ENCODE measurements around the gene MST1. TPM values are rescaled to one million over a fixed set of nuclear protein-coding genes. Genes with fewer than 3 reads are reported as not detected.

MST1 gene
- total and polyA plus RNA-seq, 9 of the 15 experiments (the other 6 are each of a cell fraction or from before 2014, with no cell fraction given): 0.08 to 1.8 (median 0.40) TPM

GRCh38 chr3:49671291-49672288 is 17.7 kb downstream of the MST1 start:
- CTCF ChIA-PET (ENCODE audit: low intra/inter-chr PET ratio): interaction anchor here (0.6 to 1.9 kb wide), 5 partner anchors 61 to 658 kb away, joined by 3 to 21 read pairs (median 4); no protein-coding TSS in a partner anchor
- no TSS peak for BruUV-seq (replicated peaks)
- TF ChIP-seq KLF6 (CRISPR knock-in tag; IDR thresholded peaks at IDR 0.05; ENCODE audit: borderline replicate concordance): no peak
- TF ChIP-seq ZC3H4 (CRISPR knock-in tag; IDR thresholded peaks at IDR 0.05; ENCODE audit: borderline replicate concordance): no peak
- TF ChIP-seq TFAM (CRISPR knock-in tag; conservative IDR thresholded peaks at IDR 0.05): no peak
- no peak for TF ChIP-seq FOXK2 (conservative IDR thresholded peaks at IDR 0.05 in 1 of 2, IDR thresholded peaks at IDR 0.05 in 1 of 2; ENCODE audit: low read depth in 2 of 2)
- TF ChIP-seq DEAF1 (CRISPR knock-in tag; IDR thresholded peaks at IDR 0.05): peak; percentile 48
- no peak for TF ChIP-seq ZNF263 (CRISPR knock-in tag; IDR thresholded peaks at IDR 0.05; ENCODE audit: borderline replicate concordance)
- TF ChIP-seq NFATC3 (IDR thresholded peaks at IDR 0.05): no peak
- TF ChIP-seq, protein P1, sequence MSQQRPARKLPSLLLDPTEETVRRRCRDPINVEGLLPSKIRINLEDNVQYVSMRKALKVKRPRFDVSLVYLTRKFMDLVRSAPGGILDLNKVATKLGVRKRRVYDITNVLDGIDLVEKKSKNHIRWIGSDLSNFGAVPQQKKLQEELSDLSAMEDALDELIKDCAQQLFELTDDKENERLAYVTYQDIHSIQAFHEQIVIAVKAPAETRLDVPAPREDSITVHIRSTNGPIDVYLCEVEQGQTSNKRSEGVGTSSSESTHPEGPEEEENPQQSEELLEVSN (IDR thresholded peaks at IDR 0.05; ENCODE audit: borderline replicate concordance in 1 of 2, extremely low read depth in 1 of 2, insufficient read depth in 1 of 2, insufficient read length in 1 of 2, low read depth in 1 of 2, low read length in 1 of 2, poor library complexity in 1 of 2, severe bottlenecking in 1 of 2): no peak
- TF ChIP-seq, protein P2, sequence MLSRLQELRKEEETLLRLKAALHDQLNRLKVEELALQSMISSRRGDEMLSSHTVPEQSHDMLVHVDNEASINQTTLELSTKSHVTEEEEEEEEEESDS (CRISPR knock-in tag; IDR thresholded peaks at IDR 0.05): no peak
- no peak for TF ChIP-seq STAT5A (IDR thresholded peaks at IDR 0.05; ENCODE audit: borderline replicate concordance, low read length)
- peak; percentile 81 to 82 (median 82) for TF ChIP-seq CTCF (IDR thresholded peaks at IDR 0.05 in 2 of 3, conservative IDR thresholded peaks at IDR 0.05 in 1 of 3; ENCODE audit: insufficient read depth in 2 of 3, low read depth in 1 of 3, low read length in 3 of 3)
- TF ChIP-seq ELF1 (tag; IDR thresholded peaks at IDR 0.05): no peak
- peak; percentile 47; the same call in 1 of the 2 replicates for TF ChIP-seq RB1 (IDR thresholded peaks at IDR 0.05; ENCODE audit: low read depth)

More at GRCh38 chr3:49671291-49672288, 17.7 kb downstream of the MST1 start:
- intact Hi-C loops (cut with micrococcal nuclease) (loop anchor here (1.0 to 5.0 kb wide), 3 partner anchors 104 to 217 kb away; no protein-coding TSS in a partner anchor), in situ Hi-C loops (cut with MboI) (loop anchor here (5.0 kb wide), 1 partner anchor 129 kb away; no protein-coding TSS in a partner anchor)
- Histone ChIP-seq H3K79me2 (ENCODE audit: control insufficient read depth, insufficient read depth, low read length) (peaks cover 29% of the 10 kb centered on the region), H3K9me1 (ENCODE audit: control insufficient read depth, insufficient read depth, low read length) (peaks cover 2% of the 10 kb centered on the region), H3K36me3 (ENCODE audit: control insufficient read depth, insufficient read depth, low read length) (peaks cover 17% of the 10 kb centered on the region; the same call in 2 of the 3 replicates), H2AFZ (ENCODE audit: low read depth, low read length) (no peak overlapping the region), H4K20me1 (replicated peaks; ENCODE audit: control insufficient read depth, insufficient read depth, low read length) (no peaks in the 10 kb centered on the region; the same call in 1 of the 2 replicates), H3K27me3 (ENCODE audit: control insufficient read depth in 2 of 2, insufficient read depth in 2 of 2, low read length in 2 of 2) (no peaks in the 10 kb centered on the region), H3K9me3 (replicated peaks; ENCODE audit: control insufficient read depth, insufficient read depth, low read depth, low read length) (no peaks in the 10 kb centered on the region), H3K4me1 (replicated peaks in 1 of 2; ENCODE audit: control insufficient read depth in 2 of 2, insufficient read depth in 2 of 2, low read length in 2 of 2) (peaks cover 17 to 38% of the 10 kb centered on the region in 2 experiments; a peak in 4 of 5 replicates), H3K9ac (ENCODE audit: insufficient read depth in 1 of 2, low read depth in 2 of 2, low read length in 2 of 2) (peak overlapping the region in 1 of 2 experiments; percentile 26; a peak in 2 of 4 replicates), H3K4me2 (ENCODE audit: insufficient read depth, low read length) (no peak overlapping the region), H3K27ac (ENCODE audit: extremely low read depth, low read depth, low read length) (peak overlapping the region; percentile 54; the same call in 1 of the 3 replicates), H3K4me3 (no peak overlapping the region)
- WGBS (ENCODE audit: insufficient coverage, low coverage, missing lambda C conversion rate): 28% methylated on average over 8 of the region's 11 CpGs
- peak; percentile 61 for ATAC-seq
- DNase-seq (ENCODE audit: extremely low read depth in 1 of 4, low spot score in 3 of 4): peak; percentile 65 to 80 (median 70)
- POLR2A ChIA-PET: interaction anchor here (0.6 kb wide), 2 partner anchors 41 to 424 kb away, joined by 3 read pairs; no protein-coding TSS in a partner anchor
- FAIRE-seq: peak; percentile 89
